SK-MEL-5 (cell line): ENCODE data around the gene EYA2. TPM values are rescaled to one million over a fixed set of nuclear protein-coding genes. Genes with fewer than 3 reads are reported as not detected.

ENCODE experiments used
- DNase-seq: peaks from one replicate; pipeline ENCODE4 v3.0.0-alpha.2; 2016; ENCODE audit warnings: low read depth, low spot score
- in situ Hi-C: cut with HindIII; loops from 2 replicates; pipeline ENCODE4 v1.10.0; 2016; ENCODE audit warnings: low sequenced_read_pairs, high pct_unique_total_duplicates, low pct_unique_long_range_greater_than_20kb
- total RNA-seq: library from RNA; depleted of rRNA; stranded (reverse); fragments of >200 nt; shearing (Covaris generic); gene quantifications from 2 replicates; pipeline ENCODE4 v1.2.3, GENCODE V29; 2014

The EYA2 gene
- total RNA-seq, 1 experiment from 2014 or later: not detected

- no peak for DNase-seq
- in situ Hi-C loops: no loop called here
These were observed 90.6 kb downstream of the EYA2 start for GRCh38 chr20:46985250-46985649.

- no peak for DNase-seq
These were observed 91.0 kb downstream of the EYA2 start for GRCh38 chr20:46985671-46986070.

GRCh38 chr20:46987001-46987400 lies 92.4 kb downstream of the EYA2 start:
- in situ Hi-C loops: no loop called here

More at GRCh38 chr20:46985671-46986070, 91.0 kb downstream of the EYA2 start:
- in situ Hi-C loops: no loop called here

GRCh38 chr20:46990017-46990595 lies 95.5 kb downstream of the EYA2 start:
- DNase-seq: no peak
- in situ Hi-C loops: no loop called here

More at GRCh38 chr20:46987001-46987400, 92.4 kb downstream of the EYA2 start:
- DNase-seq: no peak

- in situ Hi-C loops: no loop called here
- no peak for DNase-seq
These were observed 96.0 kb downstream of the EYA2 start for GRCh38 chr20:46990596-46991104.

- in situ Hi-C loops: no loop called here
- no peak for DNase-seq
These were observed 96.5 kb downstream of the EYA2 start for GRCh38 chr20:46991168-46991567.

- DNase-seq: no peak
- in situ Hi-C loops: no loop called here
These were observed 97.4 kb downstream of the EYA2 start for GRCh38 chr20:46991880-46992639.

GRCh38 chr20:46992640-46993035 lies 98.0 kb downstream of the EYA2 start:
- DNase-seq: no peak
- in situ Hi-C loops: no loop called here

- in situ Hi-C loops: no loop called here
- no peak for DNase-seq
These were observed 98.9 kb downstream of the EYA2 start for GRCh38 chr20:46993465-46994095.

GRCh38 chr20:46994341-46994740 lies 99.7 kb downstream of the EYA2 start:
- DNase-seq: no peak
- in situ Hi-C loops: no loop called here

- in situ Hi-C loops: no loop called here
- DNase-seq: no peak
These were observed 101.0 kb downstream of the EYA2 start for GRCh38 chr20:46995561-46996142.

- in situ Hi-C loops: no loop called here
- DNase-seq: no peak
These were observed 102.5 kb downstream of the EYA2 start for GRCh38 chr20:46997187-46997586.

GRCh38 chr20:46998477-46999240 lies 104.0 kb downstream of the EYA2 start:
- no peak for DNase-seq
- in situ Hi-C loops: no loop called here

GRCh38 chr20:46999801-47000465 lies 105.3 kb downstream of the EYA2 start:
- in situ Hi-C loops: no loop called here
- no peak for DNase-seq

GRCh38 chr20:47003223-47003622 lies 108.6 kb downstream of the EYA2 start:
- in situ Hi-C loops: no loop called here
- DNase-seq: no peak

- in situ Hi-C loops: no loop called here
- no peak for DNase-seq
These were observed 109.5 kb downstream of the EYA2 start for GRCh38 chr20:47004179-47004578.
